Esophagus squamous epithelium (tissue), 4 donors: ENCODE data around the gene MAGEA4.

Source experiments
- POLR2A ChIP-seq, 4 donors: fragments of 450-650 bp; IDR thresholded peaks; one replicate each; pipeline ENCODE4 v1.6.1; 2017; ENCODE audit warnings: antibody characterized with exemption in 4 of 4, mild to moderate bottlenecking in 4 of 4, moderate library complexity in 3 of 4
- TF ChIP-seq, protein P1 (sequence below), 6 experiments: fragments of 450-650 bp in 4 of 6; fragments of 200-600 bp in 2 of 6; sonication (generic) in 2 of 6; IDR thresholded peaks; one replicate each; pipeline ENCODE4 v1.5.1; 2016 to 2019; ENCODE audit warnings: antibody characterized with exemption in 6 of 6, mild to moderate bottlenecking in 4 of 6, moderate library complexity in 4 of 6

DNA sequence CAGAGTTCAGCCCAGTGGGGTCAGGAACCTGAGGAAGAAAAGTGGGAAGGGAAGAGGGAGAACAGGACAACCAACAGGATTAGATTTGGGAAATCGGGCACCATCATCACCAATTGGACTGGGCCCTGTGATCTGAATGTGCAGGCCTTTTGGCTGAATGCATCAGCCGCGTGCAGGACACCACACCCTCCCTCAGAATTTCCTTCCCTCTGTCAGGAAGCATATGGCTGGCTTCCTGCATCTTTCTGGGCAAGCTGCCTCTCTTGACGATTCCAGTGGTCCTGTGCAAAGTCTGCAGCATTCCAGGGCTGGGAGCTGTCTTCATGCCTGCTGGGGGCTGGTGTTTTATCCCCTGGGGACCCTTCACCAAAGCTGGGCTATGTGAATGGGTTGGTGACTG lies 16.4 kb downstream of the MAGEA4 start:
- TF ChIP-seq, protein P1, sequence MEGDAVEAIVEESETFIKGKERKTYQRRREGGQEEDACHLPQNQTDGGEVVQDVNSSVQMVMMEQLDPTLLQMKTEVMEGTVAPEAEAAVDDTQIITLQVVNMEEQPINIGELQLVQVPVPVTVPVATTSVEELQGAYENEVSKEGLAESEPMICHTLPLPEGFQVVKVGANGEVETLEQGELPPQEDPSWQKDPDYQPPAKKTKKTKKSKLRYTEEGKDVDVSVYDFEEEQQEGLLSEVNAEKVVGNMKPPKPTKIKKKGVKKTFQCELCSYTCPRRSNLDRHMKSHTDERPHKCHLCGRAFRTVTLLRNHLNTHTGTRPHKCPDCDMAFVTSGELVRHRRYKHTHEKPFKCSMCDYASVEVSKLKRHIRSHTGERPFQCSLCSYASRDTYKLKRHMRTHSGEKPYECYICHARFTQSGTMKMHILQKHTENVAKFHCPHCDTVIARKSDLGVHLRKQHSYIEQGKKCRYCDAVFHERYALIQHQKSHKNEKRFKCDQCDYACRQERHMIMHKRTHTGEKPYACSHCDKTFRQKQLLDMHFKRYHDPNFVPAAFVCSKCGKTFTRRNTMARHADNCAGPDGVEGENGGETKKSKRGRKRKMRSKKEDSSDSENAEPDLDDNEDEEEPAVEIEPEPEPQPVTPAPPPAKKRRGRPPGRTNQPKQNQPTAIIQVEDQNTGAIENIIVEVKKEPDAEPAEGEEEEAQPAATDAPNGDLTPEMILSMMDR (IDR thresholded peaks at IDR 0.05): no peak
- no peak for TF ChIP-seq POLR2A (IDR thresholded peaks at IDR 0.05)
